ENCODE data around the gene IRAK1. TPM values are rescaled to one million over a fixed set of nuclear protein-coding genes. Genes with fewer than 3 reads are reported as not detected.

The IRAK1 gene
- total RNA-seq, 1 experiment from 2014 or later: 91.9 TPM

DNA sequence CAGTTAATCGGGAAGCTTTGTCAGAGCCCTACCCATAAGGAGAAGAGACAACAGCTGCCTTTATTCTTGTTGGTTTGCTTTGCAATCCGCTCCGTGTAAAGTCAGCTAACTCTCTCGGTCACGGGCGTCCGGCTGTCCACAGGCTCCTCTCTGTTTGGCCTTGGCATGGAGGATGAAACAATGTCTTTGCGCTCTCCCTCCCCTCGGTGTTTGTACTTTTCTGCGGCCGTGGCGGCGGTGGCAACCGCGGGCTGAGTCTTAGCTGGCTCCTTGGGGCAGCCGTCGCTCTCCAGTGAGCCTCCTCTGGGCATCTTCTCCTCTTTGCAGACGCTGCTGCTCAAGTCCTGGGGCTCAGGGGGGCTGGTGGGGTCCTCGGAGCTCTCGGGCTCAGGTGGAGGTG lies 10.6 kb upstream of the IRAK1 start:
- Histone ChIP-seq H3K4me3 (no peak overlapping the region), H3K4me1 (no peaks in the 10 kb centered on the region), H3K9me3 (replicated peaks) (no peaks in the 10 kb centered on the region), H3K27ac (no peak overlapping the region), H3K36me3 (0 out of 2 replicates have a peak, but pooled peaks cover 3% of the 10 kb centered on the region), H3K27me3 (no peaks in the 10 kb centered on the region)
- no peak for DNase-seq

DNA sequence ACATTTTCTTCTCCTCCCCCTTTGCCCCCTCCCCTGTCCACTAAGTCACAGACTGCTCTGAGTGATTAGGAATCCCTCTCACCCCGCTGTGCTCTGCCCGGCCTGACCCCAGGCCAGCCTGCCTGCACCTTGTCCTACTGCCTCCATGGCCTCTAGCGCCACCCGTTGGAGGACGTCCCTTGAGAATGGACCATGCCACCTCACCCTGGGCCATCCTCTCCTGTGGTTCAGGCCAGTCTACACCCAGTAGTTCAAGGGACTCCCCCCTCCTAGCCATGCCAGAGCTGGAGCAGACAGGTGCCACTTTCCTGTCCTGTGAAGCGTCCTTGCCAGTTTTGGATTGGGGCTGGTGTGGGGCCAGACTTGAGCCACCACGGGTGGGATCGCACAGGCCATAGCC lies 9.7 kb upstream of the IRAK1 start:
- Histone ChIP-seq H3K4me3 (no peak overlapping the region), H3K4me1 (no peaks in the 10 kb centered on the region), H3K27me3 (no peaks in the 10 kb centered on the region), H3K36me3 (0 out of 2 replicates have a peak, but pooled peaks cover 3% of the 10 kb centered on the region), H3K9me3 (replicated peaks) (no peaks in the 10 kb centered on the region), H3K27ac (no peak overlapping the region)
- DNase-seq: no peak

DNA sequence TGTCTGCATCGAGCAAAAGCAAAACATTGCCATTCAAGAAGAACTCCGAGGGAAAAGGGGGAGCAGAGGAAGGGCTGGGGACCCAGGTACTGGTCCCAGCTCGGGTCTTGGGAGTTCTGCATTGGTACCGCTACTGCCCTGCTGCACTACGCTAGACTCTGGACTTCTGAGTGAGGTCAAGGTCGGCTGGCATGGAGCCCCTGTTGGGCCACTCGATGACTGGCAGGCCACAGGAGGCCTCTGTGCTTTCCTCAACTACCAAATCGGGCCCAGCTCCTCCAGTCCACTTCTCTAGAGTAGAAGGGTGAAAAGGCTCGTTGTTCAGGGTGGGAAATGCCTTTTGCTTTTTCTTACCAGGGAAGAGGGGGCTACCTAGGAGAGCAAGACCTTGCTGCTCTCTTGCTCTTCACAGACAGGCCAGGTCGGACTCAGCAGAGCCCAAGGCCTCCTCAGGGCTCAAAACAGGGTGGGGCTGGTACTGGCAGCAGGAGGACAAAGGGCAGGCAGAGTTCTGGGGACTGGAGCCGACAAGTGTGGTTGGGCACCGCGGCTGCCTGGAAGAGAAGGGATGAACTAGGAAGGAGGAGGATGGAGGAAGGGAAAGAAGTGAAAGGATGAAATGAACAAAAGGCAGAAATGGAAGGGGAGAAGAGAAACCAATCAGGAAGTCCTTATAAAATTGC lies 8.9 kb upstream of the IRAK1 start:
- DNase-seq: no peak
- 0 out of 2 replicates have a peak, but pooled peaks cover 3% of the 10 kb centered on the region for H3K36me3 ChIP-seq
- no peaks in the 10 kb centered on the region for H3K27me3 ChIP-seq
- no peak overlapping the region for H3K4me3 ChIP-seq
- no peaks in the 10 kb centered on the region for H3K9me3 ChIP-seq (replicated peaks)
- H3K4me1 ChIP-seq: no peaks in the 10 kb centered on the region
- no peak overlapping the region for H3K27ac ChIP-seq

DNA sequence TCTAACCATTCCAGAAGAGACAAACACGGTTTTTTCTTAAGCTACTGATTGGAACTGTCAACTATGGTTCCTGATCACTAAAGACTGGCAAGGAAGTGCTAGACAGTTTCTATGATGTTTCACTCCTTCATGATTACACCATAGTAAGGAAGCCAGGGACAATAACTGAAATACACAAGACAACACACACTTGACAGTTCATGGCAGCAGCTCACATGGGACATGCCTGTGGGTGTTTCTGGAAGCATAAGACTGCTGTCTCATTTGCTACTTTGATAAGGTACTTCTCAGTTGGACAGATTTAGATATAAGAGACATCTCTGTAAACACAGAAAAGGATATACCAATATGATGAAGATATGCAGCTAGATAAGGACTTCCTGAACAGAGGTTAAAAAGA lies 8.3 kb upstream of the IRAK1 start:
- no peaks in the 10 kb centered on the region for H3K27me3 ChIP-seq
- H3K27ac ChIP-seq: no peak overlapping the region
- no peaks in the 10 kb centered on the region for H3K4me1 ChIP-seq
- 0 out of 2 replicates have a peak, but pooled peaks cover 3% of the 10 kb centered on the region for H3K36me3 ChIP-seq
- no peak for DNase-seq
- no peak overlapping the region for H3K4me3 ChIP-seq
- H3K9me3 ChIP-seq (replicated peaks): no peaks in the 10 kb centered on the region

DNA sequence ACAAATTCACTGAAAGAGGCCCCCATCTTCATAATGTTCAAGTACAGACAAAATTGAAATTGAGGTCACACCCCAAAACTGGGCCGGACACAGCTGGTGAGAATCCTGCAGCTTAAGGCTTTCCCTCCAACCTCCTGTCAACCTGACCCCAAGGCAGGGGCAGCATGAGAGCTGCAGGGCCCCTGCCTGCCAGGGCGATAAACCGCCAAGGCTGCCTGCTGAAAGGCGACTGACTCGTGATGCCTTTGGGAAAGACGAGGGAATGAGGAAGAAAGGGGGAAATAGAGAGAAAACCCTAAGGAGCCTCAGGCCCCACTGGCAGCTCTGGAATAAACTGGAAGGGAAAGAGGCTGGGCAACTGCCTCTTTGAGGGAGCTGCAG lies 7.3 kb upstream of the IRAK1 start:
- Histone ChIP-seq H3K4me3 (no peak overlapping the region), H3K27ac (no peak overlapping the region), H3K27me3 (no peaks in the 10 kb centered on the region), H3K4me1 (no peaks in the 10 kb centered on the region), H3K9me3 (replicated peaks) (no peaks in the 10 kb centered on the region), H3K36me3 (0 out of 2 replicates have a peak, but pooled peaks cover 3% of the 10 kb centered on the region)
- DNase-seq: no peak

DNA sequence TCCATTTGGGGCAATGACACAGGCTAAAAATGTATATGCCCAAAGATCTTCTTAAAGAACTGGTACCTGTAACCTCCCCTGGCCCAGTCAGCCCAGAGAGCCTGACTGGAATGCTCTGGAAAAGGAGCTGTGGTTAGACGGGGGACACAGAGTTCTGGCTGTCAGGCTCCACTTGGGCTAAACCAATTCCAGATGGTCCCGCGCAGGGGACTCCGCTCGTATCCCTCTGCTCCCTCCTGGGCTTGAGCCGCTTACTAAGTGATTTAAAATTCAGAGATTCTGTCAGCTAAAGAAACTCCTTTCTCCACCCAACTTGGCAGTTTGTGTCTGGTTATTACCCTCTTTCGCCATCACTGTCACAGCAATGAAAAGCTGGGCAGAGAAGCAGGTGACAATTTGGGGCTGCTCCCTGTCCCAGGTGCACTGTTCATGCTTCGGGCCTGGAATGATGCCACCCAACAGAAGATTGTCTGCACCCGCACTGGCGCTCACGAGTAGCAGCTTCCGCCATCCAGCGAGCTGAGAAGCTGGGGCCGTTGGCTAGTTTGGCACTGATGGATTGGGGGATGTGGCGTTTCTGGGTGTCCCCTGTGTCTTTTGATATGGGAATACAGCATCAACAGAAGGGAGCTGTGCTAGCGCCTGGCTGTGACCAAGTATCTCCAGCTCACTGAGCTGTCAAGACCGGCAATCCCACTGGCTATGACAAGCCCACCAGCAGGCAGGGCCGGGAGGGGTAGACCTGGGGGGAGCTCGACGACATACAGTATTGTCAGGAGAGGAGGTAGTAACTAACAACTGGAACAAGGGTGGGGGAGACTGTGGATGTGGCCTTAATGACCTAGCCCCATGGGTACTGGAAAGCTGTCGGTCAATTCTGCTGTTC lies 6.7 kb upstream of the IRAK1 start:
- no peak overlapping the region for H3K4me3 ChIP-seq
- 0 out of 2 replicates have a peak, but pooled peaks cover 3% of the 10 kb centered on the region for H3K36me3 ChIP-seq
- no peaks in the 10 kb centered on the region for H3K27me3 ChIP-seq
- no peak for DNase-seq
- H3K9me3 ChIP-seq (replicated peaks): no peaks in the 10 kb centered on the region
- no peak overlapping the region for H3K27ac ChIP-seq
- H3K4me1 ChIP-seq: no peaks in the 10 kb centered on the region

DNA sequence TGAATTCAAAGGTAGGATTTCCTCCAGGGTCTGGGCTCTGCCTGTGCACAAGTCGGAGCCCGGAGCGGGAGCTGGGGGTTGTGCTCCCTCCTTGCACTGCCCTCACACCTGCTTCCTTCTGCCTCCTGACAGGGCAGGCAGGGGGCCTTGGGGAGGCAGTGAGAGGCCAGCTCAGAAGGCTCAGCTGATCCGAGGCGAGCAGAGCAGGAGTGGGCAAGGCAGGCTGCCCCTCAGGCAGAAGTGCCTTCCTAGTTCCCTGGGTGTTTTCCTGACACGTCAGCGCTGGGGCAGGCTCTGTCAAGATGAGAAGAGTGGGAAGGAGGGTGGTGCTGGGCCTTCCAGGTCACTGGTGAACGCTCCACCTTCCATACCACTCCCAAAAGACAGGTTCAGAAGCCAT lies 5.5 kb upstream of the IRAK1 start:
- Histone ChIP-seq H3K27me3 (no peaks in the 10 kb centered on the region), H3K4me3 (no peak overlapping the region), H3K36me3 (0 out of 2 replicates have a peak, but pooled peaks cover 3% of the 10 kb centered on the region), H3K27ac (no peak overlapping the region), H3K4me1 (peaks cover 3% of the 10 kb centered on the region; the same call in 1 of the 2 replicates), H3K9me3 (replicated peaks) (no peaks in the 10 kb centered on the region)
- DNase-seq: no peak

DNA sequence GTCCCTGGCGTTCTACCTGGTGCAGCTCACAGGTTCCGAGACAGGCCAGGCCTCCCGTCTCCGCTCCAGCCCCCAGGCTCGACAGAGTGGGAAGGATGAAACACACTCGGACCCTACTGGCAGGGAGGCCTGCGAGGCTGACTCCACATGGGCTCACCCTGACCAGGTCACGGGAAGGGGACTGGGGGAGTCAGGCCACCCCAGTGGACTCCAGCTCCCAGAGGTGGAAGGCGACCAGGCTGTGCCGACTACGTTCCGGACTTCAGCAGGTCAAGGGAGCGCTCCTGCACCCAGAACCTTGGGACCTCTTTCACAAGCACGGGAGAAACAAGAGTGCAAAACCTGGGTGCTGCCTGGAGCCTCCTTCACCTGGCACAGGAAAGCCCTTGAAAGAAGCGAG lies 4.6 kb upstream of the IRAK1 start:
- DNase-seq: no peak
- no peaks in the 10 kb centered on the region for H3K27me3 ChIP-seq
- no peak overlapping the region for H3K27ac ChIP-seq
- H3K36me3 ChIP-seq: 0 out of 2 replicates have a peak, but pooled peaks cover 2% of the 10 kb centered on the region
- H3K9me3 ChIP-seq (replicated peaks): no peaks in the 10 kb centered on the region
- no peak overlapping the region for H3K4me3 ChIP-seq
- peaks cover 3% of the 10 kb centered on the region; the same call in 1 of the 2 replicates for H3K4me1 ChIP-seq

DNA sequence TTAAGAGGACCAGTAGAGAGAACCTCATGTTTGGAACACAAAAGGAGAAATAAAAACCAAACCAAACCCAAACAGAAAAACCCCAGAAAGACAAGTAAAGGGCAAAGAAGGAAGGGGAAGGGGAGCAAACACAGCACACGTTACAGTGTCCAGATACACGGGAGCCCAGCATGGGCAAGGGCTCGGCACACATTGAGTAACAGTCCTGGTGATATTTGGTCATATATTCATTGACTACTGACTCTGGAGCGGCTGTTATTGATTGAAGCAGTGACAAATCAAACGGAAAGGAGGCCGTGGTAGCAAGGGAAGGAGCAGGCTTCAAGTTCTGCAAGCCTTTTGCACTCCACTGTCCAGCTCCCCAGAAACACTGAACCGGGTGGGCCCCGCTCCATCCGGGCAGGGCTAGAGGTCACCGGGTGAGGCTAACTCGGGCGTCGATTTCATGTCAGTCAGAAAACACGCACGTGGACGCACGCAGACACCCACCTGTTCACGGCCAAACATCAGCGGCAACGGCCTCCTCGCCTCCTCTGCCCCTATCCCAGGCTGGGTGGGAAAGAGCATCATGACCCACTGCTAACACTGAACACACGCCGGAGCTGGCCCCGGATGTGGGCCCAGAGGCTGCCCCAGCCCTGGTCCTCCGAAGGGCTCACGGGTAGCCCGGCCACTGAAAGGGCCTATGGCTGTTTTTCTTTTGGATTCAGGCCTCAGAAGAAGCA lies 3.7 kb upstream of the IRAK1 start:
- no peak overlapping the region for H3K4me3 ChIP-seq
- H3K9me3 ChIP-seq (replicated peaks): no peaks in the 10 kb centered on the region
- H3K27me3 ChIP-seq: no peaks in the 10 kb centered on the region
- no peaks in the 10 kb centered on the region for H3K36me3 ChIP-seq
- no peak for DNase-seq
- H3K27ac ChIP-seq: no peak overlapping the region
- peaks cover 3% of the 10 kb centered on the region; the same call in 1 of the 2 replicates for H3K4me1 ChIP-seq

DNA sequence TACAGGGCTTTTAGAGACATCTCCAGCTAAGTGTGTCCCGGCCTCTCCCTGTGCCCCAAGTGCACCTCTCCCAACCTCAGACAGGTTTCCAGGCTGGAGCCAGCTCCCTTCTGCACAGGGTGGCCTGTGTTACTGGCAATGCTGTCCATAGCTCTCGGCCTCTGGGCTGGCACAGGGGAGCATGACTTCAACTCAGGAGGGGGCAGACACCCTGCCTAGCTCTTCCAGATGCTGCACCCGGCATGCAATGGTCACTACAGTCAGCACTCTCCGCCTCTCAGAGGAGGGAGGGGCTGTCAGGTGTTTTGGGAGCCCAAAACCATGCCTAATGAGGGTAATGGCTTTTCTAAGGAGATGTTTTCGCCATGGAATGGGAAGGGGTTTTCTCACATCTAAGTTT lies 2.4 kb upstream of the IRAK1 start:
- Histone ChIP-seq H3K27me3 (no peaks in the 10 kb centered on the region), H3K4me3 (no peak overlapping the region), H3K27ac (no peak overlapping the region), H3K36me3 (no peaks in the 10 kb centered on the region), H3K9me3 (replicated peaks) (no peaks in the 10 kb centered on the region), H3K4me1 (peaks cover 3% of the 10 kb centered on the region; the same call in 1 of the 2 replicates)
- DNase-seq: no peak

DNA sequence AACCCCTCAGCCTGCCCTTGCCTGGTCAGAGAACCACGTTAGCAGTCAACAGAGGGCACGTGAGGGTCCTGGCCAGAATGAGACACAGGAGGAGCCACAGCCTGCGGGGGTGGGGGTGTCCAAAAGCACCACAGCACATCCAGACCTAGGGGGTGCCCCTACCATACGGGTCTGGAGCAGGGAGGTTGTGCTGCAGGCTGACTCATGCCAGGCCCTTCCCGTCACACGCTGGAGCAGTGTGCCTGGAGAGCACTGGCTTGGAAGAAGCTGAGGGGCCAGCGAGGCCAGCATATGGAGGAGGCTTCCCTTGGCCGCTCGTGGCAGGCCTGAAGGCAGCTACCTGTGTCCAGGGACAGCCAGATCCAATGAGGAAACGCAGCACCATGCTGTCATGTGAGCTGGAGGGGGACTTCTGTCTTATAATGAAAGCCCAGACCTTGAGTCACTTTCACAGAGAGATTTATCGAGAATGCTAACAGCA lies 1.5 kb upstream of the IRAK1 start:
- Histone ChIP-seq H3K4me3 (no peak overlapping the region), H3K4me1 (peaks cover 3% of the 10 kb centered on the region; the same call in 1 of the 2 replicates), H3K27ac (no peak overlapping the region), H3K36me3 (no peaks in the 10 kb centered on the region), H3K27me3 (no peaks in the 10 kb centered on the region), H3K9me3 (replicated peaks) (no peaks in the 10 kb centered on the region)
- no peak for DNase-seq

DNA sequence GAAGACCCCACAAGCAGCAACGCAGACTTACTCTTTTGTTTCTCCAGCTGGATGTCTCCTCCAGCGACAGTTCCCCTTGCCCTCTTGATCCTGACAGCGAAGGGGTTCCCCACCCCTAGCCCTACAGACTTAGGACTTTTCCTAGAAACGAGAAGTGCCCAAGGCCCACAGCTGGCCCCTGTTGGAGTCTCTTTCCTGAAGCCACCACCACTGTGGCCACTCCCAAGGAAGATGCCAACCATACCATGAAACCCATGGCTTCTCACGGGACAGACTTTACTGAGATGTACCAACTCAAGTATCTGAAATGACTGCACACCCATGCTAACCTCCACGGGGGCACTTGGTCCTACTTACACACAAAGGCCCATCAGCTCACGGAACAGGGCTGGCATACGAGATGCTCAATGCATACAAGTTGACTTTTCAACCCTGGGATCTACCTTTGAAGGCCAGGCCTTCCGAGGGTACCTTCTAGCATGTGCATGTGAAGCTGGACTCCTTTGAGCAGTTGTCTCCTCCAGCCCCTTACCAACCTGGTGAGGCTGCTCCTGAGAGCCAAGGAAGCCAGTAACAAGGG lies 924 bp upstream of the IRAK1 start:
- no peaks in the 10 kb centered on the region for H3K9me3 ChIP-seq (replicated peaks)
- peaks cover 3% of the 10 kb centered on the region; the same call in 1 of the 2 replicates for H3K4me1 ChIP-seq
- peak overlapping the region; percentile 82 for H3K27ac ChIP-seq
- no peaks in the 10 kb centered on the region for H3K27me3 ChIP-seq
- peak in 1 of 2 experiments; percentile 30 for DNase-seq
- H3K4me3 ChIP-seq: peak overlapping the region; percentile 87
- H3K36me3 ChIP-seq: no peaks in the 10 kb centered on the region

DNA sequence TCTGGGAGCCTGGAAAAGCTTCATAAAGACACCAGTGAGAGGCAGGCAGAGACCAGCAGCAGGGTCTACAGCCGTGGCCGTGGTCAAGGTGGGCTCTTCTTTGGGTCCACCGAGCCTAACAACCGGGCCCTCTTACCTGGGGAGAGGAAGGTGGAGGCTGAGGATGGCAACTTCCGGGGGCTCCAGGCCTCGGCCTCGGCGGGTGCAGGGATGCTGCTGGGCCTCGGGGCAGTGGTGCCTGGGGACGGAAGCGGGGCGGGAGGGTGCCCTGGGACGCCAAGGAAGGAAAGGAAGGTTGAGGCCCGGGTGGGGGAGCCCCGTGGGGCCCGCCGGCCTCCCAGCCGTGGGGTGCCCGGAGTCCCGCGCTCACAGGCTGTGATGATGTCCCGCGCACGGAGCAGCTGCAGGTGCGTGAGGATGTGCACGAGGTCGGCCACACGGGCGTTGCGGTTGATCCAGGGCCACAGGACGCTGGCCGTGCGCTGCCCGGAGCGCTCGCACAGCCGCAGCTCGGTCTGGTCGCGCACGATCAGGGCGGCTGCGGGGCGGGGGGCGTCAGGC lies 561 bp downstream of the IRAK1 start:
- Histone ChIP-seq H3K9me3 (replicated peaks) (no peaks in the 10 kb centered on the region), H3K27me3 (no peaks in the 10 kb centered on the region), H3K4me3 (peak overlapping the region; percentile 87), H3K36me3 (no peaks in the 10 kb centered on the region), H3K4me1 (peaks cover 3% of the 10 kb centered on the region; the same call in 1 of the 2 replicates), H3K27ac (peak overlapping the region; percentile 59)
- peak; percentile 14 to 18 for DNase-seq

DNA sequence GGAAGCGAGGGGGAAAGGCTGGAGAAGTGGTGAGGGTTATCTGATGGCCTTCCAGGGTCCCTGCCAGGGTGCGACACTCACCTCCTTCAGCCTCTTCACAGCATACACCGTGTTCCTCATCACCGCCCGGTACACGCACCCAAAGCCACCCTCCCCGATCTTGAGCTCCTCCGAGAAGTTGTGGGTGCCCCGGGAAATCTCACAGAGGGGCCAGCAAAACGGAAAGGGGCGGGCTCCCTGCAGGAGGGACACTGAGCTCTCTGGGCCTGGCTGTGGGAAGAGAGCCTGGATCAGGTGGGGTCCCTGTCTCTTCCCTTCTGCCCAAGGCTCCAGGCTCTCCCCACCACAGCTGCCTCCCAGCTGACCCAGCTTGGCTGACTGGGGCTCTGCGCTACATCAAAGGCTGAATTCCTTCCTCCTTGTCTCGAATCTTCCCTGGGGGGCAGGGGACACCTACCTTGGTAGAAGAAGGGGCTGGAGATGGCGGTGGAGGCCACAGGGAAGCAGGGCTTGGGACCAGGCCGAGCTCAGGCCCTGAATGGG lies 1.1 kb downstream of the IRAK1 start:
- no peaks in the 10 kb centered on the region for H3K27me3 ChIP-seq
- no peaks in the 10 kb centered on the region for H3K9me3 ChIP-seq (replicated peaks)
- H3K27ac ChIP-seq: peak overlapping the region; percentile 59; the same call in 1 of the 2 replicates
- no peak for DNase-seq
- peaks cover 3% of the 10 kb centered on the region; the same call in 1 of the 2 replicates for H3K4me1 ChIP-seq
- no peaks in the 10 kb centered on the region for H3K36me3 ChIP-seq
- peak overlapping the region; percentile 87 for H3K4me3 ChIP-seq
